Stimulated activated CD8-positive, alpha-beta memory T cell treated with anti-CD3 and anti-CD28 coated beads, Interleukin-12 subunit alpha, Interleukin-12 subunit beta, amount 100 ng/mL, for 1 hour (primary cell): ENCODE measurements around the gene FRAT2.

Source experiments
- DNase-seq: peaks from one replicate; pipeline ENCODE4 v3.0.0-alpha.2; 2020; ENCODE audit warnings: low read depth

The FRAT2 gene

GRCh38 chr10:97325754-97326153, 8.8 kb downstream of the FRAT2 start:
- DNase-seq = no peak

DNA sequence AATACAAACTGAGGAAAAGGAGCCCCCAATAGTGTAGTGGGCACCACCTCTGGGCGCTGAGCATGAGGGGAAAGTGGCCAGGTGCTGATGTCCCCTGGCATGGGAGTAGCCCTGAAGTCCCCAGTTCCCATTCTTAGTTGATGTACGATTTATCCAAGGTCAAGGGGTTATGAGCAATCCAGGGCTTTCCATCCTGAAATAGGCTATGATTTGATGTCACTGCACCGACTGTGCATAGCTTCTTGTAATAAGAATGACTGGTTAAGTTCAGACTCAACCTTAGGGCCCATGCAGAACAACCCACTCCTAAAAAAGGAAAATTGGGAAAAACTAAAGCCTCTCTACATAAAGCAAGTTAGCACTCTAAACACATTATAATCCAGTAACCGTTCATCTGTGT, 11.0 kb downstream of the FRAT2 start:
- DNase-seq = no peak

GRCh38 chr10:97321804-97322190, 12.7 kb downstream of the FRAT2 start:
- no peak for DNase-seq

- DNase-seq = no peak
Observed at GRCh38 chr10:97321032-97321803, 13.3 kb downstream of the FRAT2 start.

DNA sequence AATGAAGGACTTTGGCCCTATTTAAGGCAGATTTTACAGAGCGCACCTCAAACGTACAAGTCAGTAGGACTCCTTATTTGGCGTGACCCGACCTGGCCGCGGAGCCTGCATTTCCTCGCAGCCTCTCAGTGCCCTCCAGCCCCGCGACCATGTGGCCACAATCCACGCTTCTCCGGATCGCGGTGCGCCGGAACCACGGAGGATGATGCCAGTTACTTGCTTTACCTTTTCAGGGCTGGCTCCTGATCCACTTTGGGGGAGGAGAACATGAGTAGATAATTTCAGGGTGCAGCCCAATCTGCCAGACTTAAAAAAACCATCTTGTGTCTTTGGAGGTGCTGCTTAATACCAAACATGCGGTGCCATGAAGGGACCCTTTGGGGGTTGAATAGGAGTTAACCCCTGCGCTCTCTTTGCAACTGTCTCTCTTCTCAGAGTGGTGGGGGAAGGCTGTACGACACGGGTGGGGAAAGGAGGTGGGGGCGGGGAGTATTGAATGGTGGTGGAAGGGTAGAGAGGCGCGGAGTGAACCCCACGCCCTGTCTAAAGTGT, 14.0 kb downstream of the FRAT2 start:
- no peak for DNase-seq

DNA sequence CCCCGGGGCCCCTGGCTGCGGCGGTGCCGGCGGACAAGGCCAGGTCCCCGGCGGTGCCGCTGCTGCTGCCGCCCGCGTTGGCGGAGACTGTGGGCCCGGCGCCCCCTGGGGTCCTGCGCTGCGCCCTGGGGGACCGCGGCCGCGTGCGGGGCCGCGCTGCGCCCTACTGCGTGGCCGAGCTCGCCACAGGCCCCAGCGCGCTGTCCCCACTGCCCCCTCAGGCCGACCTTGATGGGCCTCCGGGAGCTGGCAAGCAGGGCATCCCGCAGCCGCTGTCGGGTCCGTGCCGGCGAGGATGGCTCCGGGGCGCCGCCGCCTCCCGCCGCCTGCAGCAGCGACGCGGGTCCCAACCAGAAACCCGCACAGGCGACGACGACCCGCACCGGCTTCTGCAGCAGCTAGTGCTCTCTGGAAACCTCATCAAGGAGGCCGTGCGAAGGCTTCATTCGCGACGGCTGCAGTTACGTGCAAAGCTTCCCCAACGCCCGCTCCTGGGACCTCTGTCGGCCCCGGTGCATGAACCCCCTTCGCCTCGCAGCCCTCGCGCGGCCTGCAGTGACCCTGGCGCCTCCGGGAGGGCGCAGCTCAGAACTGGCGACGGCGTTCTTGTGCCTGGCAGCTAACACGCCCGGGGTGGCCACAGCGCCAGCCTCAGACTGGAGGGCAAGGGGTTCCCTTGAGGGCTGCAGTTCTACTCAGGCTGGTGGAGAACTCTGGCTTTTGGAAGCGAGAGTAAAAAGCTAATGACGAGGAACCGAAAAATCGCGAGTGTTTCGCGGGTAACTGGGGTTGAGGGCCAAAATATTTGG, 14.7 kb downstream of the FRAT2 start:
- peak; percentile 48 for DNase-seq

DNA sequence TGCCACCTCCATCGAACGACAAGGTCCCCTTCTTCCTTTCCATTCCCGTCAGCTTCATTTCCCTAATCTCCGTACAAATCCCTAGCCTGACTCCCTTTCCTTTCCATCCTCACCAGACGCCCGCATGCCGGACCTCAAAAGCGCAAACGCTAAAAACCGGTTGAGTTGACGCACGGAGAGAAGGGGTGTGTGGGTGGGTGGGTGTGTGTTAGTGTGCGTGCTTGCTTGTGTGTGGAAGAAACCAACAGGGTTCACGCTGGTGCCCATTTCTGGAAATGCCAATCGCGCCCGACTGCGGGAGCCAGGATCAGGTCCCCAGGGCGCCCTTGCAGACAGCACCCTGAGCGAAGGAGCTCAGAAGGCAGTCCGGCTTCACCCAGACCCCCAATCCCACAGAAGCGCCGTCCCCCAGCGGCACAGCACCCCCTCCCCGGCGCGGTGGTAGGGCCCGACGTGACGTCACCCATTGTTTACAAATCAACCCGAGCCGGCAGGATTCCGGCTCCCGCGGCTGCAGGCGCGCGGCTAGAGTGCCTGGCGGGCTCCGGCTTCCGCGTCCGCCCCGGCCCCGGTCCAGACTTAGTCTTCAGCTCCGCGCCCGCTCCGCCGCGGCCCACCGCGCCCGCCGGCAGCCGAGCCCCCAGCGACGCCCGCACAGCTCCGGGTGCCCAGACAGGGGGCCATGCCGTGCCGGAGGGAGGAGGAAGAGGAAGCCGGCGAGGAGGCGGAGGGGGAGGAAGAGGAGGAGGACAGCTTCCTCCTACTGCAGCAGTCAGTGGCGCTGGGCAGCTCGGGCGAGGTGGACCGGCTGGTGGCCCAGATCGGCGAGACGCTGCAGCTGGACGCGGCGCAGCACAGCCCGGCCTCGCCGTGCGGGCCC, 15.5 kb downstream of the FRAT2 start, which contains the start of gene FRAT1:
Gene FRAT1 (plus strand): TSS at position 500 of the 880 bp plus-strand sequence. CDS start 183 bp downstream, at position 683.
- peak; percentile 82 for DNase-seq

DNA sequence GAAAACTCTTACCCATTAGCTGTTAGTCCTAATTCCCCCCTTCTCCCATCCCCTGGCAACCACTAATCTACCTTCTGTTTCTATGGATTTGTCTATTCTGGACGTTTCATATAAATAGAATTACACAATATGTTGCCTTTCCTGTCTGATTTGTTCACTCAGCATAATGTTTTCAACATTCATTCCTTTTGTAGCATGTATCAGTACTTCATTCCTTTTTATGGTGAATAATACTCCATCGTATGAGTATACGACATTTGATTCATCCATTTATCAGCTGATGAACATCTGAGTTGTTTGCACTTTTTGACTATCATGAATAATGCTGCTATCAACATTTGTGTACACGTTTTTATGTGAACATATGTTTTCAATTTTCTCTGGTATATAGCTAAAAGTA, 19.9 kb downstream of the FRAT2 start:
- DNase-seq = no peak

GRCh38 chr10:97312897-97313296, 21.6 kb downstream of the FRAT2 start:
- DNase-seq = no peak

- DNase-seq = no peak
Observed at GRCh38 chr10:97311111-97311626, 23.4 kb downstream of the FRAT2 start.

GRCh38 chr10:97307866-97308780, 26.4 kb downstream of the FRAT2 start:
- DNase-seq = no peak

- DNase-seq = no peak
Observed at GRCh38 chr10:97307441-97307840, 27.1 kb downstream of the FRAT2 start.

- DNase-seq = no peak
Observed at GRCh38 chr10:97302088-97302791, 32.3 kb downstream of the FRAT2 start.

GRCh38 chr10:97300980-97301379, 33.5 kb downstream of the FRAT2 start:
- DNase-seq = no peak

- no peak for DNase-seq
Observed at GRCh38 chr10:97298223-97298571, 36.3 kb downstream of the FRAT2 start.

GRCh38 chr10:97297556-97298222, 36.8 kb downstream of the FRAT2 start:
- no peak for DNase-seq

DNA sequence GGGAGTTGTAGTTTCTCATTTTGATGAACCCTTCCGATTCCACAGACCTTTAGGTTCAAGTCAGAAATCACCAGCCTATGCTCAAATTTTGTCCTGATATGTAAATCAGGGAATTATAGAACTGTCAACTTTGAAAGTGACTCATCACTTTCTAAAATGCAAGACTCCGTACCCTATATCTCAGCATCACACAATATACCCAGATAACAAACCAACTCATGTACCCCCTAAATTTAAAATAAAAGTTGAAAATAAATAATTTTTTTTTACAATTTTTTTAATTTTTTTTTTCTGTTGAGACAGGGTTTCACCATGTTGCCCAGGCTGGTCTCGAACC, 41.7 kb downstream of the FRAT2 start:
- no peak for DNase-seq

GRCh38 chr10:97292097-97292861, 42.2 kb downstream of the FRAT2 start, which contains the start of gene ARHGAP19:
TSS of gene ARHGAP19 (minus strand) at chr10:97292637. CDS start at chr10:97292627, 10 bp downstream.
- DNase-seq = peak; percentile 88
